Testis (tissue), 2 donors: ENCODE data around the gene H1-8.

Experiments
- POLR2A ChIP-seq: fragments of 450-650 bp; IDR thresholded peaks from one replicate; pipeline ENCODE4 v1.6.1; 2017; ENCODE audit warnings: antibody characterized with exemption, mild to moderate bottlenecking, moderate library complexity
- TF ChIP-seq, protein P1 (sequence below), 3 experiments: fragments of 450-650 bp in 2 of 3; fragments of 200-600 bp in 1 of 3; sonication (generic) in 1 of 3; IDR thresholded peaks; one replicate each; pipeline ENCODE4 v1.5.1; 2016 to 2019; ENCODE audit warnings: antibody characterized with exemption in 3 of 3, mild to moderate bottlenecking in 2 of 3, moderate library complexity in 1 of 3

DNA sequence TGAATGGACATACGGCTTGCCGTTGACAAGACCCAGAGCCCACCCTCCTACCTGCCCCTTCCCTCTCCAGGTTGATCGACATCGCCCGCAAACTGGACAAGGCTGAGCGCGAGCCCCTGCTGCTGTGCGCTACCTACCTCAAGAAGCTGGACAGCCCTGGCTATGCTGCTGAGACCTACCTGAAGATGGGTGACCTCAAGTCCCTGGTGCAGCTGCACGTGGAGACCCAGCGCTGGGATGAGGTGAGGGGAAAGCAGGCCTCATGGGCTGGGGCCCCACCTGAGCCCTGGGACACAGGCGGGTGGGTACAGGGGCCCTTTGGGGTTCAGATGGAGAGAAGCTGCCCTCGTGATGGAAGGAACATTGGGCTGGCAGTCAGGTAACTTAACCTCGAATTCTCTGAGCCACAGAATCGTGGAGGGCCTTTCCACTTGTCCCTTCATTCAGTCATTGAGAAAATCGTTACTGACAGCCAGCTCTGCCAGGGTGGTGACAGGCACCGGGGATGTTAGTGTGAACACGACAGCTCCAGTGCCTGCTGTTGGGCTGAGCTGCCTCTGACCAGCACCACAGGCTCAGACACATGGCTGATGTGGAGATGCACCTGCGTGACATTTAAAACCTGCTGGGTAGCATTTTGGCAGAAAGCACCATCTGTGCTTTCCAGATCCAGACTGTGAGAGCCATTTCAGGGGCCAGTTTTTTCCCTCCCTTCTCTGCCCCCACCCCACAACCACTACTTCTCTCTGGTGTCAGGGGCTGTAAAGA, 40.1 kb upstream of the H1-8 start:
- no peak for TF ChIP-seq POLR2A
- TF ChIP-seq, protein P1, sequence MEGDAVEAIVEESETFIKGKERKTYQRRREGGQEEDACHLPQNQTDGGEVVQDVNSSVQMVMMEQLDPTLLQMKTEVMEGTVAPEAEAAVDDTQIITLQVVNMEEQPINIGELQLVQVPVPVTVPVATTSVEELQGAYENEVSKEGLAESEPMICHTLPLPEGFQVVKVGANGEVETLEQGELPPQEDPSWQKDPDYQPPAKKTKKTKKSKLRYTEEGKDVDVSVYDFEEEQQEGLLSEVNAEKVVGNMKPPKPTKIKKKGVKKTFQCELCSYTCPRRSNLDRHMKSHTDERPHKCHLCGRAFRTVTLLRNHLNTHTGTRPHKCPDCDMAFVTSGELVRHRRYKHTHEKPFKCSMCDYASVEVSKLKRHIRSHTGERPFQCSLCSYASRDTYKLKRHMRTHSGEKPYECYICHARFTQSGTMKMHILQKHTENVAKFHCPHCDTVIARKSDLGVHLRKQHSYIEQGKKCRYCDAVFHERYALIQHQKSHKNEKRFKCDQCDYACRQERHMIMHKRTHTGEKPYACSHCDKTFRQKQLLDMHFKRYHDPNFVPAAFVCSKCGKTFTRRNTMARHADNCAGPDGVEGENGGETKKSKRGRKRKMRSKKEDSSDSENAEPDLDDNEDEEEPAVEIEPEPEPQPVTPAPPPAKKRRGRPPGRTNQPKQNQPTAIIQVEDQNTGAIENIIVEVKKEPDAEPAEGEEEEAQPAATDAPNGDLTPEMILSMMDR (IDR thresholded peaks at IDR 0.05): no peak
